ENCODE data around the gene SLC38A10. TPM values are rescaled to one million over a fixed set of nuclear protein-coding genes. Genes with fewer than 3 reads are reported as not detected.

Gene SLC38A10
- total RNA-seq, 2 experiments from 2014 or later = 56.0 to 147 TPM

- H3K4me1 ChIP-seq (ENCODE audit: insufficient read depth, low read length, poor library complexity, severe bottlenecking) = no peaks in the 10 kb centered on the region
- H3K4me2 ChIP-seq (ENCODE audit: low read length) = no peak overlapping the region
- no peak for TF ChIP-seq EZH2phosphoT487 (IDR thresholded peaks at IDR 0.05; ENCODE audit: borderline replicate concordance, low read depth, low read length)
- TF ChIP-seq CTCF (conservative IDR thresholded peaks at IDR 0.05; ENCODE audit: low read length) = no peak
- H3K9me3 ChIP-seq (ENCODE audit: low read length) = no peaks in the 10 kb centered on the region
- ChIA-PET CTCF (ENCODE audit: unreplicated experiment) (no interaction called here), POLR2A (no interaction called here)
- H4K20me1 ChIP-seq (ENCODE audit: insufficient read depth, low read length) = no peaks in the 10 kb centered on the region
- no TSS peak for BruUV-seq (replicated peaks)
- H2AFZ ChIP-seq (ENCODE audit: low read length) = no peak overlapping the region
- DNase-seq (ENCODE audit: low spot score) = no peak
- H3K4me3 ChIP-seq (ENCODE audit: low read depth, low read length, poor library complexity, severe bottlenecking) = no peak overlapping the region
- intact Hi-C loops (cut with micrococcal nuclease; ENCODE audit: unreplicated experiment) = no loop called here
- no peaks in the 10 kb centered on the region for H3K79me2 ChIP-seq (ENCODE audit: insufficient read depth, low read depth, low read length)
- no peak overlapping the region for H3K27ac ChIP-seq (ENCODE audit: low read depth, low read length, poor library complexity, severe bottlenecking)
- no peaks in the 10 kb centered on the region for H3K9me2 ChIP-seq (ENCODE audit: insufficient read depth, low read length)
- H3K36me3 ChIP-seq (ENCODE audit: insufficient read depth, low read length) = peaks cover 29% of the 10 kb centered on the region
Observed at GRCh38 chr17:81282141-81282540, 13.0 kb downstream of the SLC38A10 start.

GRCh38 chr17:81280571-81280970, 14.5 kb downstream of the SLC38A10 start:
- Histone ChIP-seq H3K9me2 (ENCODE audit: insufficient read depth, low read length) (no peaks in the 10 kb centered on the region), H3K79me2 (ENCODE audit: insufficient read depth, low read depth, low read length) (no peaks in the 10 kb centered on the region), H3K4me3 (ENCODE audit: low read depth, low read length, poor library complexity, severe bottlenecking) (no peak overlapping the region), H3K4me1 (ENCODE audit: insufficient read depth, low read length, poor library complexity, severe bottlenecking) (no peaks in the 10 kb centered on the region), H3K4me2 (ENCODE audit: low read length) (no peak overlapping the region), H3K9me3 (ENCODE audit: low read length) (no peaks in the 10 kb centered on the region), H3K27ac (ENCODE audit: low read depth, low read length, poor library complexity, severe bottlenecking) (no peak overlapping the region), H3K36me3 (ENCODE audit: insufficient read depth, low read length) (peaks cover 41% of the 10 kb centered on the region), H4K20me1 (ENCODE audit: insufficient read depth, low read length) (no peaks in the 10 kb centered on the region), H2AFZ (ENCODE audit: low read length) (no peak overlapping the region)
- BruUV-seq (replicated peaks) = no TSS peak
- ChIA-PET POLR2A (no interaction called here), CTCF (ENCODE audit: unreplicated experiment) (no interaction called here)
- DNase-seq (ENCODE audit: low spot score) = no peak
- TF ChIP-seq CTCF (conservative IDR thresholded peaks at IDR 0.05; ENCODE audit: low read length) = no peak
- TF ChIP-seq EZH2phosphoT487 (IDR thresholded peaks at IDR 0.05; ENCODE audit: borderline replicate concordance, low read depth, low read length) = no peak
- intact Hi-C loops (cut with micrococcal nuclease; ENCODE audit: unreplicated experiment) = no loop called here

GRCh38 chr17:81279278-81280275, 15.5 kb downstream of the SLC38A10 start:
- H3K27ac ChIP-seq (ENCODE audit: low read depth, low read length, poor library complexity, severe bottlenecking) = no peak overlapping the region
- DNase-seq (ENCODE audit: low spot score) = no peak
- no TSS peak for BruUV-seq (replicated peaks)
- intact Hi-C loops (cut with micrococcal nuclease; ENCODE audit: unreplicated experiment) = no loop called here
- no peaks in the 10 kb centered on the region for H4K20me1 ChIP-seq (ENCODE audit: insufficient read depth, low read length)
- H2AFZ ChIP-seq (ENCODE audit: low read length) = no peak overlapping the region
- H3K9me3 ChIP-seq (ENCODE audit: low read length) = no peaks in the 10 kb centered on the region
- H3K36me3 ChIP-seq (ENCODE audit: insufficient read depth, low read length) = peaks cover 42% of the 10 kb centered on the region
- no peak overlapping the region for H3K4me2 ChIP-seq (ENCODE audit: low read length)
- no peaks in the 10 kb centered on the region for H3K9me2 ChIP-seq (ENCODE audit: insufficient read depth, low read length)
- TF ChIP-seq EZH2phosphoT487 (IDR thresholded peaks at IDR 0.05; ENCODE audit: borderline replicate concordance, low read depth, low read length) = no peak
- TF ChIP-seq CTCF (conservative IDR thresholded peaks at IDR 0.05; ENCODE audit: low read length) = no peak
- POLR2A ChIA-PET = no interaction called here
- H3K4me1 ChIP-seq (ENCODE audit: insufficient read depth, low read length, poor library complexity, severe bottlenecking) = no peaks in the 10 kb centered on the region
- H3K79me2 ChIP-seq (ENCODE audit: insufficient read depth, low read depth, low read length) = no peaks in the 10 kb centered on the region
- no peak overlapping the region for H3K4me3 ChIP-seq (ENCODE audit: low read depth, low read length, poor library complexity, severe bottlenecking)
- CTCF ChIA-PET (ENCODE audit: unreplicated experiment) = no interaction called here

Measured in OCI-LY7 (cell line).